H9 (cell line): ENCODE measurements around the gene STRN. TPM values are rescaled to one million over a fixed set of nuclear protein-coding genes. Genes with fewer than 3 reads are reported as not detected.

Experiments
- DNase-seq: peaks from one replicate; pipeline ENCODE4 v3.0.0-alpha.2; 2017
- H2AFZ ChIP-seq: one replicate; pipeline ENCODE4 v1.6.1; 2013; ENCODE audit warnings: mild to moderate bottlenecking, low read length, control low read depth, moderate library complexity
- H2AK5ac ChIP-seq: 2 replicates; pipeline ENCODE4 v1.6.1; 2013; ENCODE audit warnings: low read length, control low read depth, mixed read lengths; ENCODE audit not compliant: insufficient read length
- H2BK120ac ChIP-seq: one replicate; pipeline ENCODE4 v1.6.1; 2013; ENCODE audit warnings: low read depth, mild to moderate bottlenecking, low read length, control low read depth, inconsistent platforms; ENCODE audit not compliant: poor library complexity, severe bottlenecking
- H2BK12ac ChIP-seq: 2 replicates; pipeline ENCODE4 v1.6.1; 2013; ENCODE audit warnings: low read length, control low read depth, mixed read lengths, low read depth; ENCODE audit not compliant: insufficient read length
- H2BK15ac ChIP-seq: 2 replicates; pipeline ENCODE4 v1.6.1; 2013; ENCODE audit warnings: low read depth, low read length, control low read depth
- H2BK20ac ChIP-seq: one replicate; pipeline ENCODE4 v1.6.1; 2013; ENCODE audit warnings: low read depth, mild to moderate bottlenecking, low read length, control low read depth, inconsistent platforms; ENCODE audit not compliant: poor library complexity, severe bottlenecking
- H2BK5ac ChIP-seq: 2 replicates; pipeline ENCODE4 v1.6.1; 2013; ENCODE audit warnings: low read length, control low read depth, mixed read lengths; ENCODE audit not compliant: insufficient read length
- H3K14ac ChIP-seq: 2 replicates; pipeline ENCODE4 v1.6.1; 2013; ENCODE audit warnings: low read length, control low read depth; ENCODE audit not compliant: insufficient read depth
- H3K18ac ChIP-seq: 2 replicates; pipeline ENCODE4 v1.6.1; 2013; ENCODE audit warnings: low read depth, mild to moderate bottlenecking, mixed read lengths, low read length, control low read depth; ENCODE audit not compliant: insufficient read length
- H3K23ac ChIP-seq: 2 replicates; pipeline ENCODE4 v1.6.1; 2013; ENCODE audit warnings: low read length, control low read depth, mixed read lengths, low read depth; ENCODE audit not compliant: insufficient read length
- H3K23me2 ChIP-seq: 2 replicates; pipeline ENCODE4 v1.6.1; 2013; ENCODE audit warnings: low read depth, mild to moderate bottlenecking, mixed read lengths, low read length, control low read depth; ENCODE audit not compliant: insufficient read length, poor library complexity, severe bottlenecking
- H3K27ac ChIP-seq: 2 replicates; pipeline ENCODE4 v1.5.1; 2013; ENCODE audit warnings: low read length, control low read depth, mixed read lengths, low read depth; ENCODE audit not compliant: insufficient read length
- H3K27me3 ChIP-seq: 2 replicates; pipeline ENCODE4 v1.6.1; 2013; ENCODE audit warnings: low read length, control low read depth, inconsistent platforms; ENCODE audit not compliant: insufficient read depth
- H3K4ac ChIP-seq: 2 replicates; pipeline ENCODE4 v1.6.1; 2013; ENCODE audit warnings: low read depth, mild to moderate bottlenecking, control low read depth, inconsistent platforms, low read length, moderate library complexity
- H3K4me1 ChIP-seq: 2 replicates; pipeline ENCODE4 v1.6.1; 2013; ENCODE audit warnings: low read length, control low read depth, inconsistent platforms; ENCODE audit not compliant: insufficient read depth
- H3K4me2 ChIP-seq: 2 replicates; pipeline ENCODE4 v1.6.1; 2013; ENCODE audit warnings: low read length, control low read depth, mixed read lengths; ENCODE audit not compliant: insufficient read length, insufficient read depth
- H3K56ac ChIP-seq: 2 replicates; pipeline ENCODE4 v1.6.1; 2013; ENCODE audit warnings: low read depth, mild to moderate bottlenecking, mixed read lengths, low read length, control low read depth; ENCODE audit not compliant: insufficient read length
- H3K79me1 ChIP-seq: 2 replicates; pipeline ENCODE4 v1.6.1; 2013; ENCODE audit warnings: low read depth, mild to moderate bottlenecking, moderate library complexity, low read length, control low read depth, inconsistent platforms; ENCODE audit not compliant: insufficient read depth, poor library complexity, severe bottlenecking
- H3K79me2 ChIP-seq: 2 replicates; pipeline ENCODE4 v1.6.1; 2013; ENCODE audit warnings: low read length, control low read depth, inconsistent platforms; ENCODE audit not compliant: insufficient read depth
- H3K9ac ChIP-seq: 2 replicates; pipeline ENCODE4 v1.6.1; 2013; ENCODE audit warnings: low read length, control low read depth, mixed read lengths; ENCODE audit not compliant: insufficient read length; ENCODE audit errors: extremely low read depth
- H3K9me3 ChIP-seq: one replicate; pipeline ENCODE4 v1.6.1; 2013; ENCODE audit warnings: low read depth, low read length, inconsistent platforms; ENCODE audit not compliant: control insufficient read depth
- H3T11ph ChIP-seq: one replicate; pipeline ENCODE4 v1.6.1; 2013; ENCODE audit warnings: mild to moderate bottlenecking, low read length, control low read depth, inconsistent platforms
- H4K20me1 ChIP-seq: one replicate; pipeline ENCODE4 v1.6.1; 2013; ENCODE audit not compliant: control insufficient read depth, insufficient read length, insufficient read depth
- H4K5ac ChIP-seq: 2 replicates; pipeline ENCODE4 v1.6.1; 2013; ENCODE audit warnings: low read depth, mild to moderate bottlenecking, mixed read lengths, low read length, control low read depth; ENCODE audit not compliant: insufficient read length
- H4K8ac ChIP-seq: replicated peaks from 2 replicates; pipeline ENCODE4 v1.6.1; 2013; ENCODE audit warnings: low read length, control low read depth, mixed read lengths, low read depth; ENCODE audit not compliant: insufficient read length
- H4K91ac ChIP-seq: 2 replicates; pipeline ENCODE4 v1.6.1; 2013; ENCODE audit warnings: low read depth, mild to moderate bottlenecking, moderate library complexity, mixed read lengths, low read length, control low read depth; ENCODE audit not compliant: insufficient read length
- H3K27ac Mint-ChIP-seq, 3 experiments: 2 replicates in 2 of 3; 3 replicates in 1 of 3; pipeline ENCODE4 v1.8.0; 2020 to 2021; ENCODE audit warnings: mixed read lengths in 3 of 3, mild to moderate bottlenecking in 1 of 3, moderate library complexity in 1 of 3
- H3K27me3 Mint-ChIP-seq: 2 replicates; pipeline ENCODE4 v1.8.0; 2021; ENCODE audit warnings: low read depth, mild to moderate bottlenecking, moderate library complexity, mixed read lengths
- H3K36me3 Mint-ChIP-seq, 3 experiments: 2 replicates in 2 of 3; 3 replicates in 1 of 3; pipeline ENCODE4 v1.8.0; 2020 to 2021; ENCODE audit warnings: low read depth in 3 of 3, mixed read lengths in 3 of 3; ENCODE audit not compliant: insufficient read depth in 1 of 3
- H3K4me1 Mint-ChIP-seq, 2 experiments: 2 replicates each; pipeline ENCODE4 v1.8.0; 2020; ENCODE audit warnings: mixed read lengths in 2 of 2
- H3K4me3 Mint-ChIP-seq, 2 experiments: 2 replicates in 1 of 2; 3 replicates in 1 of 2; pipeline ENCODE4 v1.8.0; 2020 to 2021; ENCODE audit warnings: mild to moderate bottlenecking in 2 of 2, mixed read lengths in 2 of 2, moderate library complexity in 1 of 2
- H3K9me3 Mint-ChIP-seq, 2 experiments: 2 replicates in 1 of 2; 3 replicates in 1 of 2; pipeline ENCODE4 v1.8.0; 2020; ENCODE audit warnings: mild to moderate bottlenecking in 2 of 2, mixed read lengths in 2 of 2, moderate library complexity in 1 of 2
- WGBS: extraction: QIAGEN DNeasy Blood & Tissue Kit; methylation state at CpG from one replicate; pipeline ENCODE4 v1.1.7; 2013; ENCODE audit warnings: missing lambda C conversion rate, low lambda C conversion rate, mixed read lengths; ENCODE audit not compliant: insufficient read length; ENCODE audit errors: extremely low coverage; 5-methylcytosine and 5-hydroxymethylcytosine counted together
- total RNA-seq: library from RNA; stranded (reverse); gene quantifications from 2 replicates; pipeline ENCODE4 v1.2.1, GENCODE V29; 2021
- TF ChIP-seq, protein P1 (sequence below): fragments of 200-600 bp; sonication (generic); conservative IDR thresholded peaks from 3 replicates; pipeline ENCODE4 v1.8.0; 2021; ENCODE audit warnings: antibody characterized with exemption, mild to moderate bottlenecking

The STRN gene
- total RNA-seq, 1 experiment from 2014 or later, result 31.7 TPM

DNA sequence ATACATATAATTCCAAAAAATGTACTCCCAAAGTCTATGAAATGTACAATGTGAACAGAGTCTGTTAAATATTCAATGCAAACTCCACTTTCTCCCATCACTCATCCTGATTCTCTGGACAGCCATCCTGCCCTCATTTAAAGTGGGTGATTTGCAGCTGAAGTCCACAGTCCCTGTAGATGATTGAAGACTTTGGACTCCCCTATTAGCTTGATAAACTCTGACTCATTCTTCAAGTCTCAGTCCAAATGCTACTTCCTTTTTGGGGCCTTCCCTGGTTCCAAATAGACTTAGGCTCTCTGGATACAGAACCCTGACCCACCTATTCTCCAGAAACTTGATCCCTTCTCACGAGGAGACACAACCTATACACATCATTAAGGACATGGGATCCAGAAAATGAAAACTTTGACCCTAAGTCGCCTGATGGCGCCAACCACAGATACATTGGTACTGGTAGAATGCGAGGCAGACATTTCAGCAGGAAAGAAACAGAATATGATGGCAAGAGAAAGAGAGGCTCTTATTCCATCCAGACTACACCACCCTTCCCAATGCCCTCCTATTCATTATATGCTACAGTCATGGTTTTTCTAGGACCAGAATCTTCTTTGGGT, 147.1 kb downstream of the STRN start:
- Histone ChIP-seq H3K4ac (no peak overlapping the region), H2AFZ (no peak overlapping the region), H3K23ac (no peak overlapping the region), H3K79me1 (no peaks in the 10 kb centered on the region), H3K79me2 (no peaks in the 10 kb centered on the region), H3K18ac (no peak overlapping the region), H2BK120ac (no peak overlapping the region), H2BK12ac (no peak overlapping the region), H3K4me2 (no peak overlapping the region), H4K8ac (no peak overlapping the region), H2AK5ac (no peak overlapping the region), H3K14ac (no peak overlapping the region), H3K56ac (no peak overlapping the region), H3K4me1 (0 out of 2 replicates have a peak, but pooled peaks cover 2% of the 10 kb centered on the region), H3K9ac (no peak overlapping the region), H2BK5ac (no peak overlapping the region), H4K20me1 (no peaks in the 10 kb centered on the region), H3T11ph (no peak overlapping the region), H4K5ac (no peak overlapping the region), H2BK20ac (no peak overlapping the region), H2BK15ac (no peak overlapping the region), H3K27me3 (no peaks in the 10 kb centered on the region), H3K23me2 (no peaks in the 10 kb centered on the region), H3K9me3 (no peaks in the 10 kb centered on the region), H4K91ac (no peak overlapping the region), H3K27ac (no peak overlapping the region)
- peaks cover 21 to 22% of the 10 kb centered on the region in 2 experiments for H3K4me1 Mint-ChIP-seq
- no peak overlapping the region for H3K27ac Mint-ChIP-seq
- no peak for DNase-seq
- H3K9me3 Mint-ChIP-seq, result no peaks in the 10 kb centered on the region
- H3K27me3 Mint-ChIP-seq, result no peaks in the 10 kb centered on the region; the same call in 1 of the 2 replicates
- TF ChIP-seq, protein P1, sequence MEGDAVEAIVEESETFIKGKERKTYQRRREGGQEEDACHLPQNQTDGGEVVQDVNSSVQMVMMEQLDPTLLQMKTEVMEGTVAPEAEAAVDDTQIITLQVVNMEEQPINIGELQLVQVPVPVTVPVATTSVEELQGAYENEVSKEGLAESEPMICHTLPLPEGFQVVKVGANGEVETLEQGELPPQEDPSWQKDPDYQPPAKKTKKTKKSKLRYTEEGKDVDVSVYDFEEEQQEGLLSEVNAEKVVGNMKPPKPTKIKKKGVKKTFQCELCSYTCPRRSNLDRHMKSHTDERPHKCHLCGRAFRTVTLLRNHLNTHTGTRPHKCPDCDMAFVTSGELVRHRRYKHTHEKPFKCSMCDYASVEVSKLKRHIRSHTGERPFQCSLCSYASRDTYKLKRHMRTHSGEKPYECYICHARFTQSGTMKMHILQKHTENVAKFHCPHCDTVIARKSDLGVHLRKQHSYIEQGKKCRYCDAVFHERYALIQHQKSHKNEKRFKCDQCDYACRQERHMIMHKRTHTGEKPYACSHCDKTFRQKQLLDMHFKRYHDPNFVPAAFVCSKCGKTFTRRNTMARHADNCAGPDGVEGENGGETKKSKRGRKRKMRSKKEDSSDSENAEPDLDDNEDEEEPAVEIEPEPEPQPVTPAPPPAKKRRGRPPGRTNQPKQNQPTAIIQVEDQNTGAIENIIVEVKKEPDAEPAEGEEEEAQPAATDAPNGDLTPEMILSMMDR, result peak; percentile 59
- no peaks in the 10 kb centered on the region for H3K36me3 Mint-ChIP-seq
- no peak overlapping the region for H3K4me3 Mint-ChIP-seq
- no CpG with 5 or more reads among the region's 4 CpGs for WGBS
